ENCODE measurements around the gene SYNE2.
"Not testable (repeated sequence)": the region's sequence is repeated elsewhere in the genome, so short reads cannot be mapped to it uniquely, and the experiment has no call there.

The SYNE2 gene

DNA sequence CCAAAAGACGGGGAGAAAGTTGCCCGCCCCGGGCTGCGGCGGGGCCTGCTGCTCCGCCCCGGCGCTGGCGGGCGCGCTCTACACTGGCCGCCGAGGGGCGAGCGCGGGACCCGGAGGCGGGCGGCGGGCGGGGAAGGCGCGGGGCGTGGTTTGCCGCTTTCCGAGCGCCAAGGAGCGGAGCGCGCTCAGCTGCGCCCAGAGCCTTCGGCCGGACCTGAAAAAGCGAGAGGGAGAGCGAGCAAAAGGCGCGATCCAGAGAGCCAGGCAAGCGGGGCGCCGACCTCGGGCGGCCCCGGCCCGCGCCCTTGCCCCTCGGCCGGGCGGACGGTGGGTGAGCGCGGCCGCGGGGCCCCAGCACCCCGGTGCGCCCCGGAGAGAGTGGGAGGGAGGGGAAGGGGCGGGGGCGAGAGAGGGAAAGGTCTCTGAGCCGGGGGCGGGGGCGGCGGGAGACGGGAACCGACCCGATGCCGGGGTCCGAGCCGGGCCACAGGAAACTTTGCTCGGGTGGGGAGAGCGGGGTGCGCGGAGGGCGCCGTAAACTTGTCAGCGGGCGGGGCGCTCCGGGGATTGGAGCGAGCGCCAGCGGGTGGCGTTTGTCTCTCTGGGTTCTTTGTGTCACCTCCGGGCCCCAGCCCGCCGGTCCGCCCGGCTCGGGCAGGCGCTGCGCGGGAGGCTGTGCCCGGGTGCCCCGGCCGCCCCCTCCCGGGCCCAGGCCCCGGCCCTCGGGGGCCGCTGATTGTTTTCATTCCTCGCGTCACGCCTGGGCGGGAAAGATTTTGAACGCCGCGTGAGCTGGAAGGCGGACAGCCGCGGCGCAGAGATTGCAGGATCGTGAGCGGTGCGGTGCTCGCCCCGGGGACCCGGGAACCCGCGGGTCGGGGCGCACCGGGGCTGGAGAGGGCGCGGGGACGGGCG lies at the start of gene SYNE2:
Gene SYNE2 (plus strand): TSS at position 188 of the 915 bp plus-strand sequence. CDS start 56,145 bp downstream, outside the sequence.
- in situ Hi-C loops (cut with MboI; ENCODE audit: low sequenced_read_pairs) = no loop called here

DNA sequence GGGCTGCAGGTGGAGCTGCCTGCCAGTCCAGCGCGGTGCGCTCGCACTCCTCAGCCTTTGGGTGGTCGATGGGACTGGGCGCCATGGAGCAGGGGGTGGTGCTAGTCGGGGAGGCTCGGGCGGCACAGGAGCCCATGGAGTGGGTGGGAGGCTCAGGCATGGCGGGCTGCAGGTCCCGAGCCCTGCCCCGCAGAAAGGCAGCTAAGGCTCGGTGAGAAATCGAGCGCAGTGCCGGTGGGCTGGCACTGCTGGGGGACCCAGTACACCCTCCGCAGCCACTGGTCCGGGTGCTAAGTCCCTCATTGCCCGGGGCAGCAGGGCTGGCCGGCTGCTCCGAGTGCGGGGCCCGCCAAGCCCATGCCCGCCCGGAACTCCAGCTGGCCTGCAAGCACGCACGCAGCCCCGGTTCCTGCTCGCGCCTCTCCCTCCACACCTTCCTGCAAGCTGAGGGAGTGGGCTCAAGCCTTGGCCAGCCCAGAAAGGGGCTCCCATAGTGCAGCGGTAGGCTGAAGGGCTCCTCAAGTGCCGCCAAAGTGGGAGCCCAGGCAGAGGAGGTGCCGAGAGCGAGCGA lies 49.5 kb upstream of the SYNE2 start:
- in situ Hi-C loops (cut with MboI; ENCODE audit: low sequenced_read_pairs) = not testable (repeated sequence)

DNA sequence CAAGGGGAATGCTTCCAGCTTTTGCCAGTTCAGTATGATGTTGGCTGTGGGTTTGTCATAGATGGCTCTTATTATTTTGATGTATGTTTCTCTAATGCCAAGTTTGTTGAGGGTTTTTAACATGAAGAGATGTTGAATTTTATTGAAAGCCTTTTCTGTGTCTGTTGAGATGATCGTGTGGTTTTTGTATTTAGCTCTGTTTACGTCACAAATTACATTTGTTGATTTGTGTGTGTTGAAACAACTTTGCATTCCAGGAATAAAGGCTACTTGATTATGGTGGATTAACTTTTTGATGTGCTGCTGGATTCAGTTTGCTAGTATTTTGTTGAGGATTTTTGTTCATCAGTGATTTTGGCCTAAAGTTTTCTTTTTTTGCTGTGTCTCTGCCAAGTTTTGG lies 46.7 kb upstream of the SYNE2 start:
- in situ Hi-C loops (cut with MboI; ENCODE audit: low sequenced_read_pairs) = not testable (repeated sequence)

DNA sequence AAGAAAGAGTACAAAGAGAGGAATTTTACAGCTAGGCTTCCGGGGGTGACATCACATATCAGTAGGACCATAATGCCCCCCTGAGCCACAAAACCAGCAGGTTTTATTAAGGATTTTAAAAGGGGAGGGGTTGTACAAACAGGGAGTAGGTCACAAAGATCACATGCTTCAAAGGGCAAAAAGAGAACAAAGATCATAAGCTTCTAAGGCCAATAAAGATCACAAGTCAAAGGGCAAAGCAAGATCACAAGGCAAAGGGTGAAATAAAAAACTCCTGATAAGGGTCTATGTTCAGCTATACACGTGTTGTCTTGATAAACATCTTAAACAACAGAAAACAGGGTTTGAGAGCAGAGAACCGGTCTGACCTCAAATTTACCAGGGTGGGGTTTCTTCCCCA lies 41.1 kb upstream of the SYNE2 start:
- in situ Hi-C loops (cut with MboI; ENCODE audit: low sequenced_read_pairs) = not testable (repeated sequence)

DNA sequence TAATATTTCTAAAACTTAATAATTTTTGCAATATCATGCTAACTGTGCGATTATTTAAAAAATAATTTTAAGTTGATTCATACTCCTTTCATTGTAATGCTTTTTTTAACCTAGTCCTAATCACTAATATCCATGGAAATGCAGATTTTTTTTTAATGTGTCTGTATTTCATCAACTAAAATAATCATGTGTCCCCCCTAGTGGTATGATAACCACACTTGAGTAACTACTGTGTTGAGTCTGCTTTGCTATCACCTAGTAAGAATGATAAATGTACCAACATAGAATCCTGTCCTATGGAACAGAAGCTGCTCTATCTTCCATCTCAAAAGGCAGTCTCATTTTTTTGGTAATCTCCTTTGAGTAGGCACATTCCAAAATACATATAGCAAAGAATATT lies 19.1 kb upstream of the SYNE2 start:
- in situ Hi-C loops (cut with MboI; ENCODE audit: low sequenced_read_pairs) = no loop called here

DNA sequence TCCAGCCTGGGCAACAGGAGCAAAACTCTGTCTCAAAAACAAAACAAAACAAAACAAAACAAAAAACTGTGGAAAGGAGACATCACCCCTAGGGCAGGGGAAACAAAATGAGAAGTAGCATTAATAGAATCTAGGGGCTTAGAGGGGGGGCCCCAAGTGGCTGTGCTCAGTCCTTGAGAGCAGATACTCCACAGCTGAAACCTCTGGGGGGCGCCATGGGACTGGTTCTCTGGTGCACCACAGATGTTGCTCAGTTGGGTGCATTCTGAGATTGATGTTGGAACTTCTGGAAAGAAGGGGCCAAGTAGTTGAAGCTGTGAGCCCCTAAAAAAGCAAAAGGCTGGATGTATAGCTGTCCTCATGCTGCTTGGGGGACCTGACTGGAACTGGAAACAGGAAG lies 11.8 kb upstream of the SYNE2 start:
- in situ Hi-C loops (cut with MboI; ENCODE audit: low sequenced_read_pairs) = no loop called here

DNA sequence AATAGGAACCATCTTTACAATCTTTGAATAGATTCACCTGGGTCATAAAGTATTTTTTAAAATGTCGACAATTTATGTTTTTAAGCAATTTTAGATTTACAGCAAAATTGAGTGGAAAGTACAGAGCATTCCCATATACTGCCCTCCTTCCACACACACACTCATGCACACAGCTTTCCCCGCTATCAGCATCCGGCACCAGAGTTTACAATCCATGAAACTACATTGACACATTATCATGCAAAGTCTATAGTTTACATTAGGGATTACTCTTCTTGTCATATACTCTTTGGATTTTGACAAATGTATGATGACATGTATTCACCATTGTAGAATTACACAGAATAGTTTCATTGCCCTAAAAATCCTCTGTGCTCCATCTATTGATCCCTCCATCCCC lies 9.0 kb upstream of the SYNE2 start:
- in situ Hi-C loops (cut with MboI; ENCODE audit: low sequenced_read_pairs) = no loop called here

GRCh38 chr14:63848890-63849289 lies 3.9 kb upstream of the SYNE2 start:
- in situ Hi-C loops (cut with MboI; ENCODE audit: low sequenced_read_pairs) = no loop called here

DNA sequence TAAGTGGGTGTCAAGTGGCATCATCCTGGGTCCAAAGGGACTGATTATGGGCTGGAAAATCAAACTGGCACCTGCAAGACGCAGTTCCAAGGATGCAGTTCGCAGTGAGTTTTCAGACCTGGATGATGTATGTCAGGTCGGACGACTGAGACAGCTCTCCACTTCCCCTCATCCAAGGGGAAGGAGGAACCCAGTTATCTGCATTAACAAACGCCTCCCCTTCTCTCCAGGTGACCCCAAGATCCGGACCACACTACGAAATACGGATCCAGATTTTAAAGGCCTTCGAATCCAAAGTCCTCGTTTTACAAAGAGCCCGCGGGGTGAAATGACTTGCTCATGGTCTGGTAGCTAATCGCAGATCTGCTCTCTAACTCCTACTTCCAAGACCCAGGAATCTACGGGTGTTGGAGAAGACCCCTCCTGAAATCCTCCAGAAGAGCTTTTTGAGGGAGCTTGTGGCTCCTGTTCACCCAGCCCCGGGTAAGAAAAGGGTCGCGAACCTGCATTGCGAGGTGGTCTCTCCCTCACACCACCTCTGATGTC lies 460 bp upstream of the SYNE2 start:
- in situ Hi-C loops (cut with MboI; ENCODE audit: low sequenced_read_pairs) = no loop called here

GRCh38 chr14:63853831-63854293 lies 1.1 kb downstream of the SYNE2 start:
- in situ Hi-C loops (cut with MboI; ENCODE audit: low sequenced_read_pairs) = no loop called here

DNA sequence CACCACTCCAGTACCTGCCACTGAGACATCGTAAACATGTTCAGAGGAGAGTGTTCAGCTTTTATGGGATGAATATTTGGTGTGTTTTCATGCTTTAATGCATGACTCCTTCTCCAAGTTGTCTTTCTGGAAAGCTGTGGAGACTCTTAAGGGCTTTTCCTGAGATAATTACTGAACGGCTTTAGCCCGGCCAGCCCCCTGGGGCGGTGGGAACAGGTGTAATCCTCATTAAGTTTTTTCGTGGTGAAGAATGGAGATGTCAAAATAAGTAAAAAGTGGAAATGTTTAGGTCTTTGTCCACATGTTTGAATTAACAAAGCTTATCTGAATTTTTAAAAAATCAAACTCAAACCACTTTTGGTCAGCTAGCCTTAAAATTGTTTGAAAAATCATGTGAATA lies 1.5 kb downstream of the SYNE2 start:
- in situ Hi-C loops (cut with MboI; ENCODE audit: low sequenced_read_pairs) = no loop called here

- in situ Hi-C loops (cut with MboI; ENCODE audit: low sequenced_read_pairs) = no loop called here
Measured at GRCh38 chr14:63855281-63855680, 2.5 kb downstream of the SYNE2 start.

DNA sequence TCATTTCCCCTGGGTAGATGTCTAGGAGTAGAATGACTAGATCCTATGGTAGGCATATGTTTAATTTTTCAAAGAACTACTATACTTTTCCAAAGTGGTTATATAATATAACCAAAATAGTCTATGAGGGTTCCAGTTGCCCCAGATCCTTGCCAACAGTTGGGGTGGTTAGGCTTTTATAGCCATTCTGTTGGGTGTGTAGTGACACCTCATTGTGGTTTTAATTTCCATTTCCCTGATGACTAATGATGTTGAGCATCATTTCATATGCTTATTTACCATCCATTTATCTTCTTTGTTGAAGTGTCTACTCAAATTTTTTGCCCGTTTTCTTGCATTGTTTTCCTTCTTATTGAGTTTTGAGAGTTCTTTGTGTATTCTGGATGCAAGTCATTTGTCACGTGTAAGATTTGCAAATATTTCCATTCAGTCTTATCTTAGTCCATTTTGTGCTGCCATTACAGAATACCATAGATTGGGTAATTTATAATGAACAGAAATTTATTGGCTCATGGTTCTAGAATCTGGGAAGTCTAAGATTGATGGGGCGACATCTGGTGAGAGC lies 4.7 kb downstream of the SYNE2 start:
- in situ Hi-C loops (cut with MboI; ENCODE audit: low sequenced_read_pairs) = no loop called here

- in situ Hi-C loops (cut with MboI; ENCODE audit: low sequenced_read_pairs) = no loop called here
Measured at GRCh38 chr14:63860146-63860545, 7.3 kb downstream of the SYNE2 start.

GRCh38 chr14:63862163-63862562 lies 9.4 kb downstream of the SYNE2 start:
- in situ Hi-C loops (cut with MboI; ENCODE audit: low sequenced_read_pairs) = no loop called here

DNA sequence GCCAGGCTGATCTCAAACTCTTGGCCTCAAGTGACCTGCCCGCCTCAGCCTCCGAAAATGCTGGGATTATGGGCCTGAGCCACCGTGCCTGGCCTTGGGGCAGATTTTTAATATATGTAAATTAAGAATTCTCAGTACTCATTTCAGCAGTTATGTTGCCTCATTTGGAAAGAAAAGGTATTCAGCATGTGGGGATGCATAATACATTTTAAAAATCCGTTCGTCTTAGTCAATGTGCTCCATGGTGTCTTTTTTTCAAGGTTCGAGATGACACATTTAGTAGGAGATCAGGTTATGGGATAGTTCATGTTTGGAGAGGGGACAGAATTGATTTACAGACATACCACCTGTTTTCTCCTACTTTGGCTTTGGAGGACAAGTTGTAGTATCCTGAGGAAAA lies 10.2 kb downstream of the SYNE2 start:
- in situ Hi-C loops (cut with MboI; ENCODE audit: low sequenced_read_pairs) = no loop called here

GRCh38 chr14:63864775-63865174 lies 12.0 kb downstream of the SYNE2 start:
- in situ Hi-C loops (cut with MboI; ENCODE audit: low sequenced_read_pairs) = not testable (repeated sequence)

DNA sequence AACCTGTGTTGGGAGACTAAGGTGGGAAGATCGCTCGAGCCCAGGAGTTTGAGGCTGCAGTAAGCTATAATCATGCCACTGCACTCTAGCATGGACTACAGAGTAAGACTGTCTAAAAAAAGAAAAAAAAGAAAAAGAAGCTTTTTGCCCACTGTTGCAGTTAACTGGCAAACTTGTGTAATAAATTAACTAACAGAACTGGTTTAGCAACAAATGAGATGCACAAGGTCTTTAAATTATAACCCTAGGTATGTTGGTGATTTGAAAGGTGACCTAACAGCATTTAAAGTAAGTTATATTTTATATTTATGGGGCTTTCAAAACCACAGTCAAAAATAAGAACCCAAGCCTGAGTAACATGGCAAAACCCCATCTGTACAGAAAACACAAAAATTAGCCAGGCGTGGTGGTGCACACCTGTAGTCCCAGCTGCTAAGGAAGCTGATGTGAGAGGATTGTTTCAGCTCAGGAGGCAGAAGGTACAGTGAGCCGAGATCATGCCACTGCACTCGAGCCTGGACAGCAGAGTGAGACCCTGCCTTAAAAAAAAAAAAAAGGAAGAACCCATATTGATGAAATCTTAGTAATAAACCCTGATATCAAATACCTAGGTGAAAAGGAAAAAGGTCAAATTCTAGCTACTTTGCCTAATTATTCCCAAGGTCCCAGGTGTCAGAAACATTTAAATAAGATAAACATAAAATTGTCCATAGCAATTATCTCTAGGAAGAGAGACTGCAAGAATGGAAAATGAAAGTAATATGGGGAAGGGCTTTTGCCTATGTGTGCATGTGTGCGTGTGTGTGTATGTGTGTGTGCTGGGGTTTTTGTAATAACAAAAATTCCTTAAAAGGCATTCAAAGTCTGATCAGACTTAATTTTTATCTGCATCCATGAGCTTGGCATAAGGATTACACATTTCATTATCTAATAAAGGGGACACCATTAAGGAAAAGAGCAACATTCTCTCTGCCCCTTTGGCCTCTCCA lies 15.4 kb downstream of the SYNE2 start:
- in situ Hi-C loops (cut with MboI; ENCODE audit: low sequenced_read_pairs) = no loop called here

- in situ Hi-C loops (cut with MboI; ENCODE audit: low sequenced_read_pairs) = not testable (repeated sequence)
Measured at GRCh38 chr14:63869940-63870752, 17.3 kb downstream of the SYNE2 start.

GRCh38 chr14:63870753-63871037 lies 17.9 kb downstream of the SYNE2 start:
- in situ Hi-C loops (cut with MboI; ENCODE audit: low sequenced_read_pairs) = not testable (repeated sequence)
